NCI-H187 (cell line): Measurements from ENCODE around the gene LRP1.

Source experiments
- DNase-seq, 2 experiments: peaks; one replicate each; lab custom pipeline; 2025; lab: John Stamatoyannopoulos, UW

LRP1 gene

DNA sequence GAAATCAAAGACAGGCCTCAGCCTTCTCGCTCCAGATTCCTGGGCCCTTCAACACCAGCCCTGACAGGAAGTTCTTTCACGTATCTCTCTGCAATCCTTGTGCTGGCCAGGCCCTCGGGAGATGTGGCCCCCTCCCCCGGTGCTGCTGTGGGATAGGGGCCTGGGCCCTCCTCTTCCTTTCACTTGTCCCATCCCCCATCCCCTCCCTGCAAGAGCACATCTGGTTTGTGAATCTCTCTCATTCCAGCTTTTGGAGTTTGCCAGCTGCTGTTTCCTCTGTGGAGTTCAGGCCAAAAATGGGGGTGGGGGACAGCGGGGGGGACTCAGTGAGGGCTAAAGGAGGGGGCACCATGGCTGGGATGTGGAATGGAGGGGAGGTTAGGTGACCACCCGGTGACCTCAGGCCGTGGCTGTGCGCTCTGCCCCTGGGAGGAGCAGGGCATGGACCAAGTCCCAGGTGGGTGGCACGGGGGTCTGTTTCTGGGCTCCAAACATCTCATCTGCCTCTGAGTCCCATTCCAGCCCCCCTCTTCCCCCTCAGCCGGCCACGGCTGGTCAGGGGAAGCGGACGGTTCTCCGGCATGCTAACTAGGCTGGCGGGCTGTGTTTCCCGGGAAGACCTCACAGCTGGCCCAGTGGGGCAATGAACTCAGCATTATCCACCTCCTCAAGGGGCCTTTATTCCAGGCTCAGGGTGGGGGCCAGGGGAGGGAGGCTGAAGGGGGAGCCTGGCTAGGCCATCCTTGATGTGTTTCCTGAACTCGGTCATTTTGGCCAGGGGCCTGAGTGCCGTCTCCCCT, 7.4 kb downstream of the LRP1 start:
- no peak for DNase-seq

DNA sequence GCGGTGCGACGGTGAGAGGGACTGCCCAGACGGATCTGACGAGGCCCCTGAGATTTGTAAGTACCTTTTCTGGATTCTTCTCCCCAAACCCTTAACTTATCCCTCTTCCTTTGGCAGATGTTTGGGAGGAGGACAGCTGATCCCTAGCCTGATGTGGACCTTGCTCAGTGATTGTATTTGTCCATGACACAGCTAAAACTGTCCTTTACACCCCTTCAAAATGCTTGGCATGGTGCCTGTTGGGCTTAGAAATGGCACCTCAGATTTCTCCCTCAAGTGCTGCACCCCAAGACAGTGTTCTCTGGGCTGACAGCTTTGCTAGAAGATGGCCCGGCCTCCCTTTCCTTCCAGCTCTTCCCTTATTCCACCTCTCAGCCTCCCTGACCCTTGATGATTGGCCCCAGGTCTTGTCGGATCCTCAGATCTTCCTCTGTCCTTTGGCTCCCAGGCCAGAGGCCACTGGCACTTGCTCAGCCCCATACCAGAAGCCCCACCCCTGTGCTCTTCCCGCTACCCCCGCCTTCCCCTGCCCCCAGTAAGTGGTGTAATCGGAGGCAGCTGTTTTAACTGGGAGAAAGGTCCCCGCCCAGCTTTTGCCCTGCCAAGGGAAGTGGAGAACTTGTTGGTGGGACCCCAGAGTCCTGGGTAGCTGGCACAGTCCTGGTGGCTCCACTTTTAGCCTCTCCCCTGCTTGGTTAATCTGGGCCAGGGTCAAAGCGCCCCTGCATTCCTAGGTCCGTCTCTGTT, 10.4 kb downstream of the LRP1 start:
- no peak for DNase-seq

DNA sequence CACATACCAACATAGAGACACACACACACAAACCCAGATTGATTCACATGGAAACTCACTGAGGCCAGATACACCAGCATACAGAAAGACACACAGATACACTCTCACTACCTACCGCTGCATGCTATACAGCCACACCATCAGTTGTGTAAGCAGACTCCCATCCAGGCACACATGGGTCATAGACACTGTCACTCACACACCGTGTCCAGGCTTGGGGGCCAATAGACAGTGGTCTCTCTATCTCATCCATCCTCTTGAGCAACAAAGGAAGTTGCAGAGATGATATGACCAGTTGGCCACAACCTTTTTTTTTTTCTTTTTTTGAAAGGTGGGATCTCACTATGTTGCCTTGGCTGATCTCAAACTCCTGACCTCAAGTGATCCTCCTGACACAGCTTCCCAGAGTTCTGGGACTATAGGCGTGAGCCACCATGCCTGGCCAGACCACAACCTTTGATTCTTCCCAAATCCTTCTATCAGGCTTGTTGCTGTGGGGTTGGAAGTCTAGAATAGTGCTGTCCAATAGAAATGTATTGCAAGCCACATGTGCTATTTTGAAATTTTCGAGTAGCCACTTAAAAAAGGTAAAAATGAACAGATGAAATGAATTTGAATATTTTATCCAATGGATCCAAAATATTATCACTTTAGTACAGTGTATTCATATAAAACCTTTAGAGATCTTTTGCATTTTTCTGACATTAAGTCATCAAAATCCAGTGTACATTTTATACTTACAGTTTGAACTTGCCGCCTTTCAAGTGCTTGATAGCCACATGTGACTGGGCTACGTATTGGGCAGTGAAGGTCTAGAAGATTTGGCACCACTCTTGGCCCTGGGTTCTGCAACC, 11.7 kb downstream of the LRP1 start:
- DNase-seq: no peak

DNA sequence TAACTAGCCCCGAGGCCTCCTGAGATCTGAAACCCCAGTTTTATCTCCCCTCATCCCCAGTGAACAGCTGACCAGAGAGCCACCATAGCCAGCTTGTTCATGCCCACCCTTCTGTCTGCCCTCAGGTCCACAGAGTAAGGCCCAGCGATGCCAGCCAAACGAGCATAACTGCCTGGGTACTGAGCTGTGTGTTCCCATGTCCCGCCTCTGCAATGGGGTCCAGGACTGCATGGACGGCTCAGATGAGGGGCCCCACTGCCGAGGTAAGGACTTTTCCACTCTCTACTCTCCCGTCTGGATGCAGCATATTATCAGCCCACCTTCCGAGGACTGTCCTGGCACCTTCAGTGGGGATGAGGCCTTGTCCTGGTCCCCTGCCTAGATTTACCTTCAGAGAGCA, 13.0 kb downstream of the LRP1 start:
- DNase-seq: no peak

DNA sequence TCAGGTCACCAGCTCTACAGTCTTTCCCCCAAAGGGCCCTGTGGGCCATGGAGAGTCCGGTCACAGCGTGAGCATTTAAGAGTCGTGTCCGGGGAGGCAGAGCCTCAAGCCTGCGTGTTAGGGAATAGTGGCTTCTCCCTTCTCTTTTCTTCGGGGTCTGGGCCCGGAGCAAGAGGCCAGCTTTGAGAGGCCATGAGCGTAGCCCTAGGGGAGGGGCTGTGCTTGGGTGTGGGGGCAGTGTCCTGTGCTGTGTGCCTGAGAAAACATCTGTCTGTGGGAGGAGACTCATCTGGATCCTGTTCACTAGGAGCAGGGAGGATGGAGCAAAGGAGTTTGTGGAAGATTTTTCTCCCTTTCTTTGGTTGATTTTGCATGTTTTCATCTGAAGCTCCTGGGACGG, 13.8 kb downstream of the LRP1 start:
- DNase-seq: no peak

DNA sequence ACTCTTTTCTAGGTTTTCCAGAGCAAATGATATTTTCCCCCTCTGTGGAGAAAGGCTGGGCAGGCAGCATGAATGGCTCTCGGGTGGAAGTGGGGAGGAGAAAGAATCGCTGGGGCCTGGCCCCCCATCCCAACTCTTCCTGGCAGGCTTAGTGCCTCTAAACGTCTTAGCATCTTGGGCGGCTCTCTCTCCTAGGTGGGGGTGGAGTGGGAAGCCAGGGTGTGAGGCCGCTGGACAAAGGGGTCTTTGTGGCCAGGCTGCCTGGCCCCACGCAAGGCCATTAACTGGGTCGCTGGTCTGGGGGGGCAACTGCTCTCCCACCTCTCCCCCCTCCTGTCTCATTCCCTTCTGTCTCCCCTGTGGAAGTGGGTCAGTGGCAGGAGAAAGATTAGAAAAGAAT, 14.4 kb downstream of the LRP1 start:
- no peak for DNase-seq

DNA sequence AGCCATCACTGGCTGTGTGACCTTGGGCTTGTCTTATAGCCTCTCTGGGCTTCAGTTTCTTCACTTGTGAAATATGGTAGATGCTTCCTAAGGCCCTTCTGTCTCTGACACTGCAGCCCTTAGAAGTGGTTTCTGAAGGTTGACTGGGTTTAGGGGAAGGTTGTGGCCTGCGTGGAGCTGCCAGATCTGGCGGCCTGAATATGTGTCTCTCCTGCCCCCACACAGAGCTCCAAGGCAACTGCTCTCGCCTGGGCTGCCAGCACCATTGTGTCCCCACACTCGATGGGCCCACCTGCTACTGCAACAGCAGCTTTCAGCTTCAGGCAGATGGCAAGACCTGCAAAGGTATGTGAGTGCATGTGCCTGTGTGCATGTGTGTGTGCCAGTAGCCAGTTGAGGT, 15.2 kb downstream of the LRP1 start:
- no peak for DNase-seq

DNA sequence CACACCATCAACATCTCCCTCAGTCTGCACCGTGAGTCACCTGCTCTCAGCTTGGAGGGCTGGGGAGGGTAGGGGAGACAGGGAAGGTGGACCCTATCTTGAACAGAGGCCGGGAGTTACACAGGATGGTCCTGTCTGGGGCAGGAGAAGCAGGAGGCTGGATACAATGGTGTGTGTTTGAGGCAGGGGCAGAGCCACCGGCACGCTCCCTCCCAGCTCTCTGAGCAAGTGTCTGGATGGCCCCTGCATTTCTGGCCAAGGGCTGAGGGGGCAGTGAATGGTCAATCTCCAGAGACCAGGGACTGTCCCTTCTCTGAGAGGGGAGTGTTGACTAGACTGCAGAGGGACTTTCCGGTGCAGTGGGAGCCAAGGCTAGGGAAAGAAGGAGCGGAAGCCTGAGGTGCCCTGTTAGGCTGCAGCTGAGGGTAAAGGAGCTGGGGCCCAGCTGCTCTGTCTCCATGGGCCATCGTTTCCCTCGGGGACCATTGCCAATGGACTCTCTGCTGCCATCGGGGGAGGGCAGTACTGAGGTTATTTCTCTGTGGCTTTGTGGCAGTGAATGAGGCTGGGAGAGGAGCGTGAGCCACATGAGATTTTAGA, 17.3 kb downstream of the LRP1 start:
- no peak for DNase-seq

DNA sequence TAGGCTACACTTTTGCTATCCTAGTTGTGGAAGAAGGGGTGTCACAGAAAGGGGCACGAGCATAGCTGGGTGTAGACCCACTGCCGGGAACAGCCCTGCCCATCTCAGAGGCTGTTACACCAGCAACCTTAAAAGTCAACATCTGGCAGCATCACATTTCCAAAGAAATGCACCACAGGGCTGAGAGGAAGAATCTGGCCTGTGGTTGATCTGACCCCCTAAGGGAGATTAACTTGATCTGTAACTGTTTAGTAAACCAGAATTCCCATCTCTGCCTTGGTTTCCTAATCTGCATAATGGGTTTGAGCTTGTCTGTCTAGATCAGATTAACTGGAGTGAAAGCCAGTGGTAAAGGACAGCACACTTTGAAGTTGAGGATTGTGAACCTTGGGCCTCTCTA, 17.8 kb downstream of the LRP1 start:
- no peak for DNase-seq

DNA sequence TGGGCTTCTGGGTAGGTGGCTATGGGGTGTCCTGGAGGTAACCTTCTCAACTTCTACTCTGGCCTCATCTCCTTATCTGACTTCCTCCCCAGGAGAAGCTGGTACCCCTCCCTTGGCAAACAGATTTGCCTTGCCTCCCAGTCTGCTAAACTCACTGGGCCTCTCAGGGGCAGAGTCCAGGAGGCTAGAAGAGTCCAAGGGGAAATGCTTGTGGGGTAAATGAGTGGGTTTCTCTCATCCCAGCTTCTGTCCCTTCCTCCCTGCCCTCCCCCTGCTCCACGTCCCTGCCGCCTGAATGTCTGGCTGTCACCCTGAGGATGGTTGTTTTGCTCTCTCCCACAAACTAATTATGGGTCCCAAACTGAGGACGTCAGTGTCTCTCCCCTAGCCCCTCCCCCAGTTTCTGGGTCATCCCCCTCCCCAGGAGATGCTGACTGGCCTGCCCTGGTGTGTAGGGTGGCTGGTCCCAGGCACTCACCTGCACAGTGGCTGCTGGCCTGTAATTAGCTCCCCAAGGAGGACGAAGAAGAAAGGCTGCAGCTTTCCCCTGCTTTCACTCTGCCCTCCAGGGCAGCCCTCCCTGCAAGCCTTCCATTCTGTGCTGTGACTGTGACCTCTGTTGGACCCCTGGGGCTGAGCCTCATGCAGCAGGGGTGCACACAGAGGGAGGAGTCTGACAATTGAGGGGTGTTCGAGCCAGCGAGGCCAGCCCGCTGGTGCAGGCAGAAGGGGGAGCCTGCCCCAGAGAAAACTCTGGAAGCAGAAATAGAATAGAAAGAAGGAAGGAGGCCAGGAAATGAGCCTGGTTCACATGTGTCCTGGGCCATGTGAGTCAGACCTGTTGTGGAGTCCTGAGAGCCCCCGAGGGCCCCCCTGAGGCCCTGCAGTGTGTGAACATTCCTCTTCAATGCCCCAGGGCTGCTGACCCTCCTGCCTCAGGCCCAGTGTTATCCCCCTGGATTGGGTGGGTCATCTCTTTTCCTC, 19.0 kb downstream of the LRP1 start, which contains the start of gene LRP1-AS:
Gene LRP1-AS, minus strand, starts transcription at position 659 of the 984 bp plus-strand sequence.
- DNase-seq: no peak

DNA sequence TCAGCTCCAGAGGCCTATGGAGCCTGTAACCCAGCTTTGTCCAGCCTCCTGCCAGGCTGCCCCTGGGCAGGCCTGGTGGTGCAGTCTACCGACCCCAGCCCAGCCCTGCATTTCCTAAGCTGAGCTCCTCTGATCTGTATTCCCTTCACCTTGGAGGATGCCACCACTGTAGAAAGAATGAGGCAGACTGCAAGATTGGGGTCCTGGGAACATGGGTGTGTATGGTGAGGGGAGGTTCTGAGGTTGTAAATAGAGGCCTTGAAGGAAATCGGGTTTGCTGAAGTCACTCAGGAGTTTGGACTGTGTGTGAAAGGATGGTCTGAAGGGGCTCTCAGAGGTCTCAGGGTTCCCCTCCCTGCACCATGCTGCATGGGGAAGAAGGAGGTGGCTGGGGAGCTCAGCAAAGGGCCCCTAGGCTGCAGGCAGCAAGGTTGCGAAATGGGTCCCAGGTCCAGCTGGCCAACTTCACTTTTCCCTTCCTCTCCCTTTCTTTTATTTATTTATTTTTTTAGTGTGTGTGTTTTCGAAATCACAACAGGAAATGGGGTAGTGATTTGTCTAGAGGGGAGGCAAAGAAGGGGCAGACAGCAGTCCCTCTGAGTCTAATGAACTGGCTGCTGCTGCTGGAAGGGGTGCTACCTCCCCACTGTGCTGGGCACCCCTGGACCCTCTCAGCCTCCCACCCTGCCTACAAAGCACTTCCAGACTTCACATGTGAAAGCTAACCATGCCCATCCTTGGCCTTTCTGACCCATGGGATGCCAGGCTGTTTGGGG, 20.4 kb downstream of the LRP1 start:
- no peak for DNase-seq

DNA sequence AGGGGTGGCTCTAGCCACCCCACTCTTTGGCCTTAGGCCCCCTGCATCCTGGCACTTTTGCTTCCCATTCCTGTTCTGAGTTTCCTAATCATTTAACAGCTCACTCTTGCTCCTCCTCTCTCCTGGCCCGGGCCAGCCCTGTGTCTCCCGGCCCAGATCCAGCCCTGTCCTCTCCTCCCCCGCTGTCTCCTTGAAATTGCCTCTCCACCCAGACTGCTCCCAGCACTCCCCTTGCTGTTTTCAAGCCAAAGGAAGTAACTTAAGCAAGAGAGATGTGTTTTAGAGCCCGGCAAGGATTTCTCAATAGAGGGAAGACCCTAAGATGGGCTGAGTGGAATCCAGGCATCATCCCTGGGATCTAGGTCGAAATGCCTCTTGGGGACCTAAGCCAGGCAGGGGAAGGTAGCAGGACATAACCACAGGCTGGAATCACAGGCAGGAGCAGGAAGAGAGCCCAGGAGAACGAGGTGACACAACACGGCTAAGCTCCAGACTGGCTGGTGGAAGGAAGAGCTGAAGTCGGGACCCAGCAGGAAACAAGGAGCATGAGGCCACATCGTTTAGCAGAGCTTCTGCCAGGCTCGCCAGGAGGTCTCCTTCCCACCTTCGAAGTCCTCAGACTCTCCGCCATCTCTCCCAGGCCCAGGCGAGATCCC, 21.1 kb downstream of the LRP1 start:
- no peak for DNase-seq

DNA sequence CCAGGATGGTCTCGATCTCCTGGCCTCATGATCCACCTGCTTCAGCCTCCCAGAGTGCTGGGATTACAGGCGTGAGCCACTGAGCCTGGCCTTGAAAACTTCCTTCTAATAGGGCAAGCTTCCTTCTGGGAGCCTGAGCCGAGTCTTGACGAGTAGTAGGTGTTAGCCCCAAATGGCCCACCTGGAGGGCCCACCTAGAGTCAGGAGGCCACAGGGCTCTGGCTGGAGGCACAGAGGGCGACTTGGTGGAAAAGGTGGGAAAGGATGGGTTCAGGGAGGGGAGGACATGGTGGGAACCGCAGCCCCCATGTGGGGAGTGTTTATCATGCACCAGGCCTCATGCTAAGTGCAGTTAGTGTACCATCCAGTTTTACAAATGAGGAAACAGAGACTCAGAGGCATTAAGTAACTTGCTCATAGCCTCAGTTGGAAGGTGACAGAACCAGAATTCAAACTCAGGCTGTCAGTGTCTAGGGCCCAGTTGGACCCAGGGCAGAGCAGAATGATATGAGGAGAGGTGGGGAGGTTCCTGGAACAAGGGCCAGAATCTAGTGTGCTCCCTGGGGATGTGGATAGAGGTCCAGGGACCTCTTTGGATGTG, 22.2 kb downstream of the LRP1 start:
- no peak for DNase-seq

DNA sequence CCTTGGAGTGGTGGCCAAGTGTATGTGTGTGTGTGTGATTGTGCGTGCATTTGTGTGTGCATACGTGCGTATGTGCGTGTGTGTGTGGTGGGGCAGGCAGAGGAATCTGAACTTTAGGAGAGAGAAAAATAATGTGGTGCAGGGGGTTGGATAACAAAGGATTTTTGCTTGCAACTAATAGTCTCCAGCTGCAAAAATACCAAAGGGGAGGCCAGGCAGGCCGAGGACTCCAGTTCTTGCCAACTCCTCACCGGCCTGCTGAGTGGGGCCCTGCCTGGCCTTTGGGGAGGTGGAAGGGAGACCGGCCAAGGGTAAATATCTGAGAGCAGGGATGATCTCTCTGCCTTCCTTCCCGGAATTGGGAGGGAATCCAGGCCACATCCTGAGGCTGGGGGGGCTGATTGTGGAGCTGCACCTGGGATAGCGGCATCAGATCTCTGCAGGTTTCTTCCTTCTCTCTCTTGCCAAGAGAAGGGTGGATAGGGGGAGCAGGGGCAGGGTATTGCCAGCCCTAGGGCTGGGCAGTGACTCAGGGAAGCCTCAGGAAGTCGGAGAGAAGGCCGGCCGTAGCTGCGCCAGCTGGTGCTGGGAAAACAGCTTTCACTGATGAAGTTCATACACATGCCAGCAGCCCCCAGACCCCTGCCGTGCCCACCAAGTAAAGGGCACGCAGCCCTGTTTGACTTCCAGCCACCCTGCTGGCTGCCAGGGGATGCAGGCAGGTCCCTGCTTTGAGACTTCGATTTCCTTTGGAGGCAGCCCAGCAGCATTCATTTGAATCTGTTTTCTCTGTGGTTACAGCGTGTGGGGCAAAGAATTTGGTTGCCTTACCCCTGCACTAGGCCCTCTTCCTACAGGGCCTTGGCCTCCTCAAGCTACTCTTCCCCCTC, 23.7 kb downstream of the LRP1 start:
- no peak for DNase-seq

DNA sequence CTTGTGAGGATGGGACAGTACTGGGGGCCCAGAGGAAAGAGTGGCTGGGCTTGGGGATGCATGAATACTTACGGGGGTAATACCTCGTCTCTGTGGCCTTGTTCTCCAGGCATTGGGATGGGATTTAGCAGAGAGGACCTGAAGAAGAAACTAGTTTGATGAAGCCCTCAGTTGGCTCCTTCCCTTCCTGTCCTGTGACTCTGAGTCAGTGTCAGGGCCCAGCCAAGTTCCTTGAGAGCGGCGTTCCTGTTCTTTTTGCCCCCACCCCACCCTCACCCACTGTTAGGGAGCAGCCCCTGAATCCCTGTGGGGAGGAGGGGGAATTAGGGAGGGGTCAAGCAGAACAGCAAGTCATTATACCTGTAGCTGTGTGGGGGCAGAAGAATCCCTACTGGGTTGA, 24.4 kb downstream of the LRP1 start:
- DNase-seq: no peak

DNA sequence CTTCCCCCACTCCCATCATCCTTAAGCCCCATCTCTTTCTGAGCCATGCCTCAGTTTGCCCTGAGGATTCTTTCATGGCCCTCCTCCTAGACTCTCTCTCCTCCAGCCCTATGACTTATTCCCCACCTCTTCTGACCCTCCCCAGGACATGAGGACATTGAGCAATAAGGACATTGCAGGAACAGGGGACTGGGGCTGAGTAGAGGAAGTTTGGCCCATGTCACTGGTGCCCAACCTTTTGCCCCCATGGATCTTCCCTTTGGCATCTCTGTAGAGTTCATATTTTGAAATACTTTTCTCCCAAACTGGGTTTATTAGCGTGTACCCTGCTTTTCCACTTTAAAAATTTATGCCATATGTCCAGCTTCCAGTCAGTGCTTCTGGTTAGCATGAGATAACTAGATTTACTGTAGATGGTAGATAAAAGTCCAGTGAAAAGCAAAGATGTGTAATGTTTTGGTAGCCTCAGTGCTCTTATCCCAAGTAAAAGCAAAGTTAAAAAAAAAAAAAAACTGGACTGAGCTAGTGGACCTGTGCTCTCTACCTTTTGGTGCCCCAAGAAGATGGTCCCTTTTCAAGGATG, 25.2 kb downstream of the LRP1 start:
- no peak for DNase-seq

DNA sequence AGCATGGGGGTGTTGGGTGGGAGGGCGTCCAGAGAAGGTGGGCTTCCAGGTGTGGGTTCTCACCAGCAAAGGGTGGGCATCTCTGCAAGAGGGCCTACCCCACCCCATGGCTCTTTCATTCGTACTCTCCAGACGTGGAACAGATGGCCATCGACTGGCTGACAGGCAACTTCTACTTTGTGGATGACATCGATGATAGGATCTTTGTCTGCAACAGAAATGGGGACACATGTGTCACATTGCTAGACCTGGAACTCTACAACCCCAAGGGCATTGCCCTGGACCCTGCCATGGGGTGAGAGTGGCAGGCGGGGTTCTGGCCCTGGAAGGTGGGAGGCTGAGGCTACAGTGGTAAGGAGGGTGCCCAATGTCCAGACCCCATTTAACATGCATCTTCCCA, 25.8 kb downstream of the LRP1 start:
- no peak for DNase-seq
